Dedifferentiated amniotic fluid mesenchymal stem cell (primary cell): ENCODE data around the gene DHX8.

Source experiments
- DNase-seq: peaks from one replicate; pipeline ENCODE4 v3.0.0-alpha.2; 2016; ENCODE audit errors: extremely low spot score

DHX8 gene

DNA sequence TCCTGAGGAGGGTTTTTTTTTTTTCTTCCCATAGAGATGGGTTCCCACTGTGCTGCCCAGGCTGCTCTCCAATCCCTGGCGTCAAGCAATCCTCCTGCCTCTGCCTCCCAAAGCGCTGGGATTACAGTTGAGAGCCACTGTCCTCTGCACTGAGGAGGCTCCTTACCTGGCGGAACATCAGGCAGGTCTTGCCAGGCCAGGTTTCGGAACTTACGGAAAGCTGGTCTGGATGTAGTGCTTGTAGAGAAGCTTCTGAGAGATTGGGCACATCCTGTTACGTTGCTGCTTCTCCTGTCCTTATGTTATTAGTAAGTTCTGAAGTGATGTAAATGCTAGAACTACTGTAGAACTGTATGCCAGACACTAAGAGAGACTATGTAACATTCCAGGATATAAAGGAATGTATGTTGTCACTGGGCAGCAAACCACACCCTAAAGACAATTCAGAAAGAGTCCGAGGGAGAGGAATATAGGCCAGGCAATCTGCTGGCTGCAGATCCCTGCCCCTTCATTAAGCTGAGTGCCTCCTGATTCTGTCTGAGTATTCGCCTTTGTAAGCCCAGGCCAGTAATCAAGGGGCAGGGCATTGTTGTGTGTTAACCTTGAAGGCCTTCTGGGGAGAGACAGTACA is 41.3 kb downstream of the DHX8 start:
- peak; percentile 67 for DNase-seq

DNA sequence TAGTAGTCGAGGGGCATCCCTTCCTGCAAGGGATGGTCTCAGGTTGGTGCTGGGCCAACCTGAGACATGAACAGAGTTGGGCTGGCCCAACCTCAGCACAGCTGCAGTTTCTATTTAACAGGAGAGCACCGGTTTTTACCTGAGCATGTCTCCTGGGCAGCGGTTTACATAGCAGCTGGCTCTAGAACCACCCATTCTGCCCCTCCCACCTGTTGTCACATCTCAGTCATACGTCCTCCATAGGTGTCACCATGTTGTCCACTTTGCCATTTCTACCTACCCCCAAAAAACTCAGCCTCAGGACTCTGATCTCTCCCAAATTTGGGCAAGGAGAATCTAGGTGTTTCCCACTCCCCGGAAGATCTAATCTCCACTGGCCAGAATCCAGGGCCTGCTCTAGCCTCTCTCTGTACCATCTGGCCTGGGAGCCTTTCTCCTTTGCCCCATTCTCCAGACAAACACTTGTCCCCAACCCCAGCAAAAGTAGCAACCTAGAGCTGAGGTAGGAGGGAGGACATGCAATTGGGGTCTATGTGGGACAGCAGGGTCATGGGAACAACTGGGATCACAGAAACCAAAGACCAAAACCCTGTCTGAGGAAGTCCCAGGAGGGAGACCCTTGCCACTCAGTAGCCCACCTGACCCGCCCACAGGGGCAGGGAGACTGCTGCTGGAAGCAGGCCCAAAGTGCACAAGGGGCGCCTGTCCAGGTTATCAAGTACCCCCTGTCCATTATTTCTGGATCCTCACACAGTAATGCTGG is 43.3 kb downstream of the DHX8 start:
- no peak for DNase-seq

DNA sequence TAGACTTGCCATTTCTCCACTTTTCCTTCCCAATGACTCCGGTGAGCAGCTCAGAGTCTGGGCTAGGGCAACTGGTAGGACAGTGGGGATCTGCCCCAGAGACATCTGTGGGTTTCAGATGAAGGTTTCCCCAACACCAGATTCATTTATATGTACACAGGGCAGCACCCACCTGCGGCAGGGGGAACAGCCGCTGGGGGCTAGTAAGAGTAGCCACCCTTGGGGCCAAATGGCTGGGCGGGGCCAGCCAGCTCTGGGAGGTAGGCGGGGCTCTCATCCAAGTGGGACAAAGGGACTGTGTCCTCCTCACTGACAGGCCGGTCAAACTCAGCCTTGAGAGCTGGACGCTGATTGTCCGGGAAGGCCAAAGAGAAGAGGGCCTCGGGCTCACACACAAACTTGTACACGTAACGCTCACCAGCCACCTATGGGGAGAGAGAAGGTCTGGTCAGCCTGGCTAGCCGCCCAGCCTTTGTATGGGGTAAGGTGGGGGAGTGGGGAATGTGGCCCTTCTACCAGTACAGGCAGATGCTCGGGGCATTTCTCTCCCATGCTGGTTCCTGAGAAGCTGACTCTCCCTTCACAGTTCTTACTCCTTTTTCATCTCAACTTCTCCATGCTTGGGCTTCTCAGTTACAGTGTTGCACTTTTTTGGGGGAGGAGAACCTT is 44.7 kb downstream of the DHX8 start:
- no peak for DNase-seq

DNA sequence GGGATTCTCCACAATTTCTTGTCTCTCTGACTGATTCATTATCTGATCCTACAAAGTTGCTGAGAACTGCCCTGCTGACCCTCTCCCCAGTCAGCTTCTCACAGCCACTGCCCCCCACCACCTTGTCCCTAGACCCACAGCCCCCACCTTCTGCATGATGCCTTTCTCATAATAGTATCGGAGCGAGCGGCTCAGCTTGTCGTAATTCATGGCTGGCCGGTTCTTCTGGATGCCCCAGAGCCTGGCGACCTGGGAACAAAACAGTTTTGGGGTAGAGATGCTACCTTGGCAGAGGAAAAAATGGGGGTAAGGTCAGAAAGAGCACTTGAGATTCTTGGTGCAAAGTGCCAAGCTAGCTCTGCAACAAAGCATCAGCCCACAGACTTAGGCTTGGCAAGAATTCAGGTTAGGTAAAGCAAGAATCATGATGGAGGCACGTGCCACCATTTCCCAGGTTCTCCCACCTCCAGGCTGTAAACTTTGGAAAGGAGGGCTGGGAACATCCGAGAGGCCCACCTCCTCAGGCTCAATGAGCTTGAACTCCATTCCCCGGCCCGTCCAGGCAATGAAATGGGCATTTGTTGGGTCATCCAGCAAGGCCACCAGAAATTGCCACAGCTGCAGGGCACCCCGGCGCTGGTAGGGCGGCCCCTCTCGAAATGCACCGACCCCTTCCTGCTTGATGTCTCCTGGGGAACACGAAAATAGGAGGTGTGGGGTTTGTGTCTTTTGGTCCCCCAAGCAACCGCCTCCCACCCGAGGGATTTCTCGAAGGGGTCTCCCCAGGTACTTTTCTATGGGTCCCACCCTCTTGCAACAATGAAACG is 45.4 kb downstream of the DHX8 start:
- no peak for DNase-seq

DNA sequence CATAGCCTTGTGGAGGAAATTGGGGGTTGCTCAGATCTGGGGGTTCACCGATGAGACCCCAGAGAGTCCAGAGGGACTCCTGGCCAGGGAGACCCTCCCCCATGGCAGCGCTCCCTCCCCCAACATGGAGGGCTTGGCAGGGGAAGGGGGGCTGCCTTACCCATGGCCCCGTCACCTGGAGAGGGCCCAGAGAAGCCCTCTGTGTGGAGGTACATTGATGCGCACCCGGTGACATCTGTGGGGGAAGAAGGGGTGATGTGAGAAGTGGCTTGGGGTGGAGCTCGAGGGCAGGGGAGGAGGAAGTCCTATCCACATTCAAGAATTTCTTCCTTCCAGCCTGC is 46.1 kb downstream of the DHX8 start:
- no peak for DNase-seq

DNA sequence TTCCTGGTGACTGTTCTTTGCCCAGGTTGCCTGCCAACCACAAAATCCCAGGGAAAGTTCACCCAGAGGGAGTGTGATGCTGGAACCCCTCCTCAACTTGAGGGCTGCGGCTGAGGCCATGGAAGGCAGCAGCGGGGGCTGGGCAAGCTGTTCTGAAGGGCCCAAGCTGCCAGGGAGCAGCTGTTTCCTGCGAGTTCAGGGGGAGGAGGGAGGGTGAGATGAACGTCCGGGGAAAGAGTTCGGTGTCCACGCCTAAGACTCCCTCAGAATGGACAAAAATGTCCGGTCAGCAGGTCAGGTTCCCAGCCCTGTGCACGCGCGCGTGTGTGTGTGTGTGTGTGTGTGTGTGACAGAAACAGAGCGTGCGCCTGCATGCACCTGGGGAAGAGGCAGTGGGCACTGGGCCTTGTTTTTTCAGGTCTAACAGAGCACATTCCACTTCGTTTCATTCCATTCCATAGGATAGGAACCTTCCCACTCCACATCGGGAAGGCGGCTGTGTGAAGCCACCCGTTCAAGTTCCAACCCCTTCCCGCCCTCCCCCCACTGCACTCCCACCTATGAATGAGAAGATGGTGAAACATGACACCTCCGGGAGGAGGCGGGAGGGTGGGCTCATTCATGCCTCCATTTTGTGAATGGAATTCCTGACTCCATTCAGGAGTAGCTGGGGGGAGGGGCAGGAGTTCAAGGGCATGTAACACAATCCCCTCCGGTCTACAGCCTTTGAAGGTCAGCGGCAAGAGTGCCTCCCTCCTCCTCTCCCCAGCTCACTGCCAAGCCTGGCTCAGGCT is 46.7 kb downstream of the DHX8 start:
- peak; percentile 58 for DNase-seq

DNA sequence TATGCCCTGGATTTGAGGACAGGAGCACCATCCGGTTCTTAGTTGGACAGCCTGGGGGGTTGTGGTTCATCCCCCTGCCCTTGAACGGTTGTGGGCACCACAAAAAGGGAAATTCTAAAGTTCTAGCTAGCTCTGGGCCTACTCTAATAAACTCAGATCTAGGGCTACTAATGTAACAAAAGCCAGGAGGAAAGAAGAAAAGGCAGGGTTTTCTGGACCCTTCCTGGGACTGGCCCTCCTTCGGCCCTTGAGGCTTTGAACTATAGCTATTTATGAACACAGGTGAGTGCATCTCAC is 47.3 kb downstream of the DHX8 start:
- no peak for DNase-seq

DNA sequence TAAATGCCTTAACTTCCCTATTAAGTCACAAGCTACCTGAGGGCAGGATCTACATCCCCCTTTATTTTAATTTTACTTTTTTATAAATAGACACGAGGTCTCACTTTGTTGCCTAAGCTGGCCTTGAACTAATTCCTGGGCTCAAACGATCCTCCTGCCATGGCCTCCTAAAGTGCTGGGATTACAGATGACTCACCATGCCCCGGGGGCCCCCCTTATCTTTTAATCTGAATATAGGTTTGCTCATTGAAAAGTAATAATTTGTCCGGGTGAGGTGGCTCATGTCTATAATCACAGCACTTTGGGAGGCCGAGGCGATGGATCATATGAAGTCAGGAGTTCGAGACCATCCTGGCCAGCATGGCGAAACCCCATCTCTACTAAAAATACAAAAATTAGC is 48.2 kb downstream of the DHX8 start:
- DNase-seq = no peak

DNA sequence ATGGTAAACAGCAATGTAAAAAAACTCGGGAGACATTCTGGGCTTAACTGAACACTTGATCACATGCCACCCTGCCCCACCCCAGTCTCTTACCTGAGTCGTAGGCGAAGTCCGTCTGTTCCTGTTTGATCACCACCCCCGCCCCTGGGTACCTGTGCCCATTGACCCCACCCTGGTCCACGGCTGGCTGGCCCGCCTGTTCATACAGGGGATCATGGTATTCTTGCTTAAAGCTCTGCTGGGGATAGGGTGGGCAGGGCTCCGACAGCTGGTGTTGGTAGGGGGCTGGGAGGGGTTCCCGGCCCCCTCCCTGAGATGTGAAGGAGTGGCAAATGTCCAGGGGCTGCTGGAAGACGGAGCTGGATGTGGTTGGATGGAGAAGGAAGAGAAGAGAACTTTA is 48.8 kb downstream of the DHX8 start:
- no peak for DNase-seq

DNA sequence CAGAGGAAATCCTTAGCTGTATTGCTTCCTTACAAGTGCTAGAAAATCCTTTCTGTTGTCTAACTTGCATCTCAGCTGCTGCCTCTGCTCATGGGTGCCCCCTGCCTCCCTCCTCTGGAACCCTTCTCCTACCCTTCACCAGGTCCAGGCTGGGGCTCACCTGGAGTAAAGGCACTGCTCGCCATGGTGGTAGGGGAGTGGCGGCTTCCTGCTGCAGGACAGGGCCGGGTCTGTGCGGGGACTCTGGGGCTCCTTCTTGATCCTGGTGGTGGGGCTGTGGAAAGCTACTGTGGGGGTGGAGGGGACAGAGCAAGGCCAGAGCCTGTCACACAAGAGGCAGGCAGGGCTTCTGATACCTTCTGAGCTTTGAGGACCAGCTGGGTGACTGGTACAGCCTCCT is 49.9 kb downstream of the DHX8 start:
- DNase-seq = no peak

GRCh38 chr17:43534909-43535308 is 51.1 kb downstream of the DHX8 start:
- DNase-seq = no peak

- peak; percentile 28 for DNase-seq
These were observed 52.6 kb downstream of the DHX8 start for GRCh38 chr17:43536236-43536992.

DNA sequence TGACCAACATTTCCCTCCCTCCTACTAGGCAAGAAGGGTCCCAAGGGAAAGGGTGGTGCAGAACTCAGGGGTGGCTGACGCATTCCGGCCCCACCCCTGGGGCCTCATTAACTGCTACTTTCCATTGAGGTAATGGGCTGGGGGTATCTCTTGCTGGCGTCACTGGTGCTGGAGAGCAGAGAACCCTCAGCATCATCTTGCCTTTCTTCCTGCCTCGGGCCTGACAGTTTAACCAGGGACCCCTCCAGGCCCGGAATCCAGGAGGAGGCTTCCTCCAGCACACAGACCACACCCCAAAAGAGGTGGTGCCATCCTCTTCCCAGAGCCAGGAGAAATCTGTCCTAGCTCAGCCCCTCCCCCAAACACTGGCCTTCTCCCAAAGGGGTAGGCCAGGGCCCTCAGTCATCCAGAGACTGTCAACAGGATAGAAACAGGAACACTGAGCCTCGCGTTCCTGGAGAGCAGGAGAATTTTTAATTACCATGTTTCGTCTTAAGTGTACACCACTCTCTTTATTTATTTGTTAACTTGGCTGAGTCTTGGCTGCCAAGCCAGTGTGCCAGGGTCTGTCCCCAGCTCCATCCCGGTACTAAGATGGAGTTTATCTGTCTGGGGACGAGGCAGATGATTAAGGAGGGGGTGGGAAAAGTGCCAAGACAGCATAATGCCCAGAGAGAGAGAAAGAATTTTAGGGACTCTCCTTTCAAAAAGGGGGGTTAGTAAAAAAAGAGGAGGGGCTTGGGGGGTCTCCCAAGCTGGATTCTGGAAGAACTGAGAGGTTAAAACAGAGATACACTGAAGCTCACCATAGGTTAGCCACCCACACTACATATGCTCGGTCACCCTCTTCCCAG is 57.3 kb downstream of the DHX8 start:
- no peak for DNase-seq

GRCh38 chr17:43542859-43543258 is 59.1 kb downstream of the DHX8 start:
- no peak for DNase-seq

DNA sequence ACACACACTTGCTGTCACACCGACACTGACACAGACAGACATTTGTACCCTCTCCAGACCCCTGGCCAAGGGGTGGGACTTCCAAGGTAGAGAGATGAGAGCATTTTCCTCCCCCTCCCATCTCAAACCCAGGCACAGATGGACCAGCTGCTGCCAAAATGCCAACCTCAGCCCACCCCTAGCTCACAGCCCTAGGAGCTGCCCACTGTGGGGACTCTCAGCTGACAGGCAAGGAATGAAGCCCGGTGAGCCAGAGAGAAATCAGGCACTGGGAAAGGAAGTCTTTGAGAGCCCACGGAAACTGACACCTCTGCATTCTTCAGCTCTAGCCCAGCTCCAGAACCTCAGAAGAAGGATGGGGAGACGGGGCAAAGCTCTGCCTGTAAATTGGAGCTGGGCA is 59.5 kb downstream of the DHX8 start:
- DNase-seq = no peak

DNA sequence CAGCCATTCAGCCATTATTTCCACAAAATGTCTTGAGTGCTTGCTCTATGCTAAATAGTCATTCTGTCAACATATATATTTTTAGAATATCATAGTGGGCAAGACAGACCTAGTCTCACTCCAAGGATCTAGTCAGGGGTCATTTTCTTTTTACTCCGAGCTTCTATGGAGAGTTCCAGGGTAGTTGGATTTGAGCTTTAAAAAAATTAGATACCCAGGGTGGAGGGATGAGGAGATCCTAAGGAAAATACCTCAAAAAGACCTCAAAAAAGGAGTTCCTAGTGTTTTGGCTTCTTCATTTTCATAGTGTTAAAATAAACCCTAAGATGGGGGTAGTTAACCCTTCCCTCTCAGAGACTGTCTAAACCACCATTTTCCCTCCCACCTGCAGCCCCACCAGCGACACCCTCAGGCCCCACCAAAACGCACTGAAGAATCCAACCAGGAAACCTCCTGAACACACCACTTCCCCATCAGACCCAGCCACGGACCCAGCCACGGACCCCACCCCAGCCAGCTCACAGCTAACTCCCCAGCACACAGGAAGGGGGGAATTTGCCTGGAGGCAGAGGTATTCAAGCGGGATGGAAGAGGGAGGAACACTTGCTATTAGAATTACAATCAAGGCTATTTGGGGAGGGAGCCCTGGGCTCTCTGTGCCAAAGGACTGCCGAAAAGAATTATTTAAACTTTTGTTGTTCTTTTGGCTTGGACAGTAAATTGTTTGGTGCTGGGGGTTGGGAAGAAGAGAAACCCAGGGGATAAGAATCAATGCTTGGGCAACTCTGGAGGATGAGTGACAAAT is 60.2 kb downstream of the DHX8 start:
- DNase-seq = no peak

DNA sequence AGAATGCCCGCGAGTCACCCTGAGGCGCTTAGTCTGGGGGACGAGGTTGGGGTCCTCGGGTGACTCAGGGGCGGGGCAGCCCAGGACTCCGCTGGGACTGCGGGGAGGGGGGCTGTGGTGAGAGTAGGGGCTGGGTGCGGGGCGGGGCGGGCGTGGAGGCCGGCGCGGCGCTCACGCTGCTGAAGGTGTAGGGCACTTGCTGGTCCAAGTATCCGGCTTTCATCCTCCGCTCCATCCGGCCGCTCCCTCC is 61.5 kb downstream of the DHX8 start:
- DNase-seq = no peak

DNA sequence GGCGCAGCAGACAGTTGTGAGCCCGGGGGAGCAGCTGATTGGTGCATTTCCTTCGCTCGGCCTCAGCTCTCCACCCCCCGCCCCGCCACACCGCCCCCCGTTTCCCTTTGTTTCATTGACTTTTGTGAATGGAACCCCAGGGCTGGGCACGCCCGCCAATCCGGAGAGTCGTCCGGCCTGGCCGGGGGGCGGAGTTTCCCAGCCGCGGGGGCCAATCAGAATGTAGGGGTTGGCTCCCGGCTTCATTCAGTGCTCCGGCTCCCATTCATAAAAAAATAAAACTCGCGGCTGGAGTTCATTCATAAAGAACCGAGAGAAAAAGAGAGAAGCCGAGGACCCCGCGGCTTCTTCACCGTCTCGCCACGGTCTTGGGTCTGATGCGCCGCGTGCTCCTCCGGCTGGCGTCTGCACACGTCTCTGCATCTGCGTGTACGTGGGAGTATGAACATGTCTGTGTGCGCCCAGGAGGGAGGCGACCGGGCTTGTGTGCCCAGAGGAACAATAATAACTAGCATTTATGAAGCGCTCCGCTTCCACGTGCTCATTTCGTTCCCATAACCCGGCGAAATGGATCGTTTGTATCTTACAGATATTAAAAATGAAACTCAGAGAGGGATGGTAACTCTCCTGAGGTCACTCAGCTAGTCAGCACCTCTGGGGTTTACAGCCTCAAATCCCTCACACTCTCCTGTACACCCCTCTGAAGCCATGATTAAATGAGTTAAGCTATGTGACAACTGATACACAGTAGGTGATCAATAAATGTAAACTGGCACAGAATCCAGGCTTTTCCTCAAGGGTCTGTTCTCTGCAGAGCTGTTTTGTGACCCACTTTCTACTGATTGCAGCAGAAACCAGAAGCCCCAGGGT is 62.8 kb downstream of the DHX8 start, which contains the start of gene ETV4:
Gene ETV4 (minus strand): TSS at position 22 of the 870 bp plus-strand sequence. CDS start 723 bp downstream, outside the sequence.
- DNase-seq = peak; percentile 87
